ENCODE measurements around the gene ZNF532. TPM values are rescaled to one million over a fixed set of nuclear protein-coding genes. Genes with fewer than 3 reads are reported as not detected.

ZNF532 gene
- total RNA-seq, 4 donors from 2014 or later, result 41.7 to 73.6 (median 53.3) TPM

GRCh38 chr18:58895385-58895784 is 30.7 kb downstream of the ZNF532 start:
- no peak for TF ChIP-seq CTCF (IDR thresholded peaks at IDR 0.05)
- no peak for ATAC-seq (ENCODE audit: low FRiP score)
- no peak for DNase-seq (ENCODE audit: low spot score)

- DNase-seq (ENCODE audit: low spot score) (no peak), ATAC-seq (ENCODE audit: low FRiP score) (no peak)
- TF ChIP-seq CTCF (IDR thresholded peaks at IDR 0.05), result no peak
Measured at GRCh38 chr18:58896268-58896667, 31.6 kb downstream of the ZNF532 start.

- no peak for ATAC-seq (ENCODE audit: low FRiP score)
- no peak for DNase-seq (ENCODE audit: low spot score)
- no peak for TF ChIP-seq CTCF (IDR thresholded peaks at IDR 0.05)
Measured at GRCh38 chr18:58896734-58897508, 32.2 kb downstream of the ZNF532 start.

GRCh38 chr18:58898010-58898799 is 33.5 kb downstream of the ZNF532 start:
- TF ChIP-seq CTCF (IDR thresholded peaks at IDR 0.05), result no peak
- DNase-seq (ENCODE audit: low spot score) (no peak), ATAC-seq (ENCODE audit: low FRiP score) (no peak)

GRCh38 chr18:58900015-58900649 is 35.5 kb downstream of the ZNF532 start:
- DNase-seq (ENCODE audit: low spot score) (no peak), ATAC-seq (ENCODE audit: low FRiP score) (no peak)
- no peak for TF ChIP-seq CTCF (IDR thresholded peaks at IDR 0.05)

GRCh38 chr18:58901143-58901542 is 36.5 kb downstream of the ZNF532 start:
- ATAC-seq (ENCODE audit: low FRiP score) (no peak), DNase-seq (ENCODE audit: low spot score) (no peak)
- no peak for TF ChIP-seq CTCF (IDR thresholded peaks at IDR 0.05)

All from omental fat pad (tissue), 4 donors.